ENCODE measurements around the gene ZNF74.

DNA sequence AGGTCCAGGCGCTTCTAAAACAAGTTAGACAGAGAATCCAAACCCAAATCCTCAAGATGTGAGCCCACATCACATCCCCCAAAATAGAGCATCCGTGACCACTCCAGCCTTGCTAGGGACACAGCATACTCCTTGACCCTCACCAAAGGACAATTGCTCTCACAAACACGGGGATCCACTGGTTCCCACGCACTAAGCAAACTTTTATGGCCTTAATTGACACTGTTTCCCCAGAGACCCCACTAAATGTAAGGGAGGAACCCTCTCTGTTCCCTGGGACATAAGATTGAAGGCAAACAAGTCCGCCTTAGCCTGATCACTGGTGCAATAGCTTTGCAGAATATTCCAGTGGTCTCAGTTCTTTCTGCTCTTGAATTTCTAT is 20.1 kb downstream of the ZNF74 start:
- TF ChIP-seq RARB (CRISPR knock-in tag; IDR thresholded peaks at IDR 0.05) (no peak), ISL1 (CRISPR knock-in tag; IDR thresholded peaks at IDR 0.05) (no peak), BACH2 (CRISPR knock-in tag; IDR thresholded peaks at IDR 0.05; ENCODE audit: borderline replicate concordance) (no peak), ARNTL (CRISPR knock-in tag; IDR thresholded peaks at IDR 0.05; ENCODE audit: borderline replicate concordance, low read depth) (no peak)
- TF ChIP-seq, protein P1, sequence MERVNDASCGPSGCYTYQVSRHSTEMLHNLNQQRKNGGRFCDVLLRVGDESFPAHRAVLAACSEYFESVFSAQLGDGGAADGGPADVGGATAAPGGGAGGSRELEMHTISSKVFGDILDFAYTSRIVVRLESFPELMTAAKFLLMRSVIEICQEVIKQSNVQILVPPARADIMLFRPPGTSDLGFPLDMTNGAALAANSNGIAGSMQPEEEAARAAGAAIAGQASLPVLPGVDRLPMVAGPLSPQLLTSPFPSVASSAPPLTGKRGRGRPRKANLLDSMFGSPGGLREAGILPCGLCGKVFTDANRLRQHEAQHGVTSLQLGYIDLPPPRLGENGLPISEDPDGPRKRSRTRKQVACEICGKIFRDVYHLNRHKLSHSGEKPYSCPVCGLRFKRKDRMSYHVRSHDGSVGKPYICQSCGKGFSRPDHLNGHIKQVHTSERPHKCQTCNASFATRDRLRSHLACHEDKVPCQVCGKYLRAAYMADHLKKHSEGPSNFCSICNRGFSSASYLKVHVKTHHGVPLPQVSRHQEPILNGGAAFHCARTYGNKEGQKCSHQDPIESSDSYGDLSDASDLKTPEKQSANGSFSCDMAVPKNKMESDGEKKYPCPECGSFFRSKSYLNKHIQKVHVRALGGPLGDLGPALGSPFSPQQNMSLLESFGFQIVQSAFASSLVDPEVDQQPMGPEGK (CRISPR knock-in tag; IDR thresholded peaks at IDR 0.05; ENCODE audit: borderline replicate concordance), result no peak
